IMR-90 (cell line): ENCODE measurements around the gene C16orf74. TPM values are rescaled to one million over a fixed set of nuclear protein-coding genes. Genes with fewer than 3 reads are reported as not detected.

Source experiments
- ATAC-seq: fragments of 200-7000 bp; cut with Tn5 transposase; 2 replicates; pipeline ENCODE4 v1.9.1; 2020; ENCODE audit warnings: low read depth, mild to moderate bottlenecking, moderate library complexity
- BruUV-seq: library from RNA; stranded (reverse); fragments of 400-500 nt; replicated peaks from 2 replicates; lab custom pipeline; 2021; lab: Mats Ljungman, UMichigan
- CTCF ChIA-PET: fragments of 300-600 bp; formaldehyde crosslinking; extraction: SDS; loops from one replicate; lab custom pipeline; 2021; ENCODE audit warnings: antibody characterized with exemption; lab: Yijun Ruan, JAX
- POLR2A ChIA-PET: fragments of 300-600 bp; sonication (Branson Sonifier 250); formaldehyde crosslinking; loops from one replicate; lab custom pipeline; 2022; ENCODE audit warnings: antibody characterized with exemption; ENCODE audit not compliant: unreplicated experiment; lab: Charles Lee
- DNase-seq: peaks from one replicate; pipeline ENCODE4 v3.0.0; 2013
- H2AFZ ChIP-seq: replicated peaks from 2 replicates; pipeline ENCODE3; 2013; ENCODE audit warnings: low read length, mild to moderate bottlenecking; ENCODE audit not compliant: poor library complexity
- H2AK5ac ChIP-seq: 2 replicates; pipeline ENCODE4 v1.6.1; 2013; ENCODE audit warnings: low read depth, low read length, inconsistent platforms
- H2AK9ac ChIP-seq: replicated peaks from 2 replicates; pipeline ENCODE3; 2013; ENCODE audit warnings: mild to moderate bottlenecking, low read depth, low read length, moderate library complexity; ENCODE audit not compliant: poor library complexity
- H2BK120ac ChIP-seq: 2 replicates; pipeline ENCODE4 v1.6.1; 2013; ENCODE audit warnings: low read depth, low read length, inconsistent platforms
- H2BK15ac ChIP-seq: 3 replicates; pipeline ENCODE4 v1.6.1; 2013; ENCODE audit warnings: low read depth, low read length, inconsistent platforms
- H2BK20ac ChIP-seq: 2 replicates; pipeline ENCODE4 v1.6.1; 2013; ENCODE audit warnings: low read depth, mild to moderate bottlenecking, inconsistent platforms, low read length, moderate library complexity
- H2BK5ac ChIP-seq: 2 replicates; pipeline ENCODE4 v1.6.1; 2013; ENCODE audit warnings: mild to moderate bottlenecking, low read depth, low read length, inconsistent platforms; ENCODE audit not compliant: poor library complexity, severe bottlenecking
- H3K14ac ChIP-seq: replicated peaks from 2 replicates; pipeline ENCODE4 v1.6.1; 2013; ENCODE audit warnings: low read depth, low read length, inconsistent platforms
- H3K18ac ChIP-seq: 2 replicates; pipeline ENCODE4 v1.6.1; 2013; ENCODE audit warnings: low read depth, low read length, control low read depth
- H3K23ac ChIP-seq: 2 replicates; pipeline ENCODE4 v1.6.1; 2013; ENCODE audit warnings: low read depth, low read length, inconsistent platforms
- H3K27ac ChIP-seq: 2 replicates; pipeline ENCODE4 v1.5.1; 2013; ENCODE audit warnings: mild to moderate bottlenecking, control low read depth, low read length; ENCODE audit not compliant: insufficient read depth
- H3K27me3 ChIP-seq: 2 replicates; pipeline ENCODE4 v1.6.1; 2013; ENCODE audit warnings: low read length; ENCODE audit not compliant: control insufficient read depth, insufficient read depth
- H3K36me3 ChIP-seq: 2 replicates; pipeline ENCODE4 v1.6.1; 2013; ENCODE audit warnings: low read length, mixed read lengths; ENCODE audit not compliant: control insufficient read depth, insufficient read depth
- H3K4ac ChIP-seq: 2 replicates; pipeline ENCODE4 v1.6.1; 2013; ENCODE audit warnings: low read depth, low read length, inconsistent platforms
- H3K4me1 ChIP-seq: 2 replicates; pipeline ENCODE4 v1.6.1; 2013; ENCODE audit warnings: low read length, mixed read lengths; ENCODE audit not compliant: control insufficient read depth, insufficient read depth
- H3K4me2 ChIP-seq: 2 replicates; pipeline ENCODE4 v1.6.1; 2013; ENCODE audit warnings: low read depth, mild to moderate bottlenecking, control low read depth, low read length, moderate library complexity
- H3K4me3 ChIP-seq: 2 replicates; pipeline ENCODE4 v1.5.1; 2013; ENCODE audit warnings: low read depth, mild to moderate bottlenecking, control low read depth, low read length, moderate library complexity; ENCODE audit not compliant: insufficient read depth
- H3K56ac ChIP-seq: 2 replicates; pipeline ENCODE4 v1.6.1; 2013; ENCODE audit warnings: low read length, inconsistent platforms; ENCODE audit not compliant: insufficient read depth; ENCODE audit errors: extremely low read depth
- H3K79me1 ChIP-seq, 2 experiments: 2 replicates each; pipeline ENCODE4 v1.6.1; 2013; ENCODE audit warnings: low read length in 2 of 2, inconsistent platforms in 1 of 2, low read depth in 1 of 2
- H3K9ac ChIP-seq: 2 replicates; pipeline ENCODE4 v1.6.1; 2013; ENCODE audit warnings: low read depth, low read length, control low read depth
- H3K9me1 ChIP-seq: 2 replicates; pipeline ENCODE4 v1.6.1; 2013; ENCODE audit warnings: low read length, inconsistent platforms; ENCODE audit not compliant: insufficient read depth
- H3K9me3 ChIP-seq: 2 replicates; pipeline ENCODE4 v1.6.1; 2013; ENCODE audit warnings: low read length; ENCODE audit not compliant: control insufficient read depth, insufficient read depth
- H4K20me1 ChIP-seq: 2 replicates; pipeline ENCODE4 v1.6.1; 2013; ENCODE audit warnings: low read length, inconsistent platforms; ENCODE audit not compliant: insufficient read depth
- H4K5ac ChIP-seq: 2 replicates; pipeline ENCODE4 v1.6.1; 2013; ENCODE audit warnings: mild to moderate bottlenecking, low read depth, low read length, control low read depth
- H4K8ac ChIP-seq, 2 experiments: 2 replicates each; pipeline ENCODE4 v1.6.1; 2013; ENCODE audit warnings: low read depth in 2 of 2, low read length in 2 of 2, control low read depth in 1 of 2, inconsistent platforms in 1 of 2
- H4K91ac ChIP-seq: 2 replicates; pipeline ENCODE4 v1.6.1; 2013; ENCODE audit warnings: low read depth, low read length, inconsistent platforms; ENCODE audit not compliant: insufficient read depth
- BHLHE40 ChIP-seq: fragments of 150-350 bp; IDR thresholded peaks from 2 replicates; pipeline ENCODE4 v1.6.1; 2016; ENCODE audit warnings: mild to moderate bottlenecking, low read depth, low read length
- CHD1 ChIP-seq: IDR thresholded peaks from 2 replicates; pipeline ENCODE4 v1.6.1; 2012; ENCODE audit warnings: low read depth, low read length, improper control_type of control experiment
- MAZ ChIP-seq: IDR thresholded peaks from 2 replicates; pipeline ENCODE4 v1.6.1; 2012; ENCODE audit warnings: low read depth, mild to moderate bottlenecking, low read length, improper control_type of control experiment, moderate library complexity, borderline replicate concordance
- MXI1 ChIP-seq: IDR thresholded peaks from 2 replicates; pipeline ENCODE4 v1.6.1; 2012; ENCODE audit warnings: low read depth, mild to moderate bottlenecking, low read length, moderate library complexity, borderline replicate concordance
- NFE2L2 ChIP-seq: fragments of 150-350 bp; IDR thresholded peaks from 2 replicates; pipeline ENCODE4 v1.6.1; 2016; ENCODE audit warnings: low read depth, mild to moderate bottlenecking, low read length
- POLR2A ChIP-seq: IDR thresholded peaks from 2 replicates; pipeline ENCODE4 v1.6.1; 2012; ENCODE audit warnings: mild to moderate bottlenecking, low read depth, low read length
- SMC3 ChIP-seq: fragments of 150-350 bp; IDR thresholded peaks from 2 replicates; pipeline ENCODE4 v1.6.1; 2016; ENCODE audit warnings: low read depth, mild to moderate bottlenecking, antibody characterized with exemption, low read length, moderate library complexity
- WGBS, 2 experiments: methylation state at CpG; one replicate each; pipeline versions ENCODE4 v1.1.5 to v1.1.7; 2013; ENCODE audit warnings: missing lambda C conversion rate in 2 of 2; ENCODE audit not compliant: insufficient read length in 1 of 2; ENCODE audit errors: extremely low coverage in 2 of 2; 5-methylcytosine and 5-hydroxymethylcytosine counted together
- dilution Hi-C: fragments of 300-500 bp; cut with HindIII; formaldehyde crosslinking; loops from one replicate; pipeline ENCODE4 v1.14.3; 2018; ENCODE audit warnings: low sequenced_read_pairs; ENCODE audit not compliant: unreplicated experiment
- in situ Hi-C: fragments of 300-500 bp; cut with MboI; formaldehyde crosslinking; loops from 3 replicates; pipeline ENCODE4 v1.14.3; 2019; ENCODE audit warnings: low sequenced_read_pairs, inconsistent platforms, mixed read lengths
- intact Hi-C: fragments of 100-400 bp; cut with micrococcal nuclease; formaldehyde crosslinking; loops from 2 replicates; pipeline ENCODE4 v1.10.0; 2022
- polyA plus RNA-seq, 3 experiments: library from polyadenylated mRNA; depleted of rRNA; stranded (reverse); fragments of >200 nt; gene quantifications; 2 replicates each; pipeline ENCODE4 v1.2.3, GENCODE V29; 2012; ENCODE audit warnings: low replicate concordance in 1 of 3
- total RNA-seq: library from RNA; depleted of rRNA; stranded (reverse); fragments of >200 nt; gene quantifications from 2 replicates; pipeline ENCODE4 v1.2.3, GENCODE V29; 2012
- TF ChIP-seq, protein P1 (sequence below): fragments of 150-350 bp; IDR thresholded peaks from 2 replicates; pipeline ENCODE4 v1.6.1; 2016; ENCODE audit warnings: low read depth, mild to moderate bottlenecking, low read length, moderate library complexity, borderline replicate concordance
- TF ChIP-seq, protein P2 (sequence below): conservative IDR thresholded peaks from 2 replicates; pipeline ENCODE4 v1.5.1; 2012; ENCODE audit warnings: mild to moderate bottlenecking, low read depth, low read length, improper control_type of control experiment
- TF ChIP-seq, protein P3 (sequence below): fragments of 150-350 bp; IDR thresholded peaks from 2 replicates; pipeline ENCODE4 v1.6.1; 2017; ENCODE audit warnings: mild to moderate bottlenecking, antibody characterized with exemption, low read length, low read depth

C16orf74 gene
- total and polyA plus RNA-seq, 2 of the 4 experiments (the other 2 are of a cell fraction) = 4.5 to 12.2 TPM

GRCh38 chr16:85794696-85795095 lies 43.8 kb upstream of the C16orf74 start:
- H3K4me1 ChIP-seq = no peaks in the 10 kb centered on the region; the same call in 1 of the 2 replicates
- no TSS peak for BruUV-seq
- no peak overlapping the region for H3K4ac ChIP-seq
- H3K36me3 ChIP-seq = peaks cover 37% of the 10 kb centered on the region
- no peak overlapping the region for H3K4me3 ChIP-seq
- H3K9ac ChIP-seq = no peak overlapping the region
- in situ Hi-C loops = no loop called here
- no peaks in the 10 kb centered on the region for H3K27me3 ChIP-seq
- ChIA-PET POLR2A (no interaction called here), CTCF (no interaction called here)
- no peak for TF ChIP-seq NFE2L2
- TF ChIP-seq, protein P1, sequence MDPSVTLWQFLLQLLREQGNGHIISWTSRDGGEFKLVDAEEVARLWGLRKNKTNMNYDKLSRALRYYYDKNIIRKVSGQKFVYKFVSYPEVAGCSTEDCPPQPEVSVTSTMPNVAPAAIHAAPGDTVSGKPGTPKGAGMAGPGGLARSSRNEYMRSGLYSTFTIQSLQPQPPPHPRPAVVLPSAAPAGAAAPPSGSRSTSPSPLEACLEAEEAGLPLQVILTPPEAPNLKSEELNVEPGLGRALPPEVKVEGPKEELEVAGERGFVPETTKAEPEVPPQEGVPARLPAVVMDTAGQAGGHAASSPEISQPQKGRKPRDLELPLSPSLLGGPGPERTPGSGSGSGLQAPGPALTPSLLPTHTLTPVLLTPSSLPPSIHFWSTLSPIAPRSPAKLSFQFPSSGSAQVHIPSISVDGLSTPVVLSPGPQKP = no peak
- TF ChIP-seq, protein P2, sequence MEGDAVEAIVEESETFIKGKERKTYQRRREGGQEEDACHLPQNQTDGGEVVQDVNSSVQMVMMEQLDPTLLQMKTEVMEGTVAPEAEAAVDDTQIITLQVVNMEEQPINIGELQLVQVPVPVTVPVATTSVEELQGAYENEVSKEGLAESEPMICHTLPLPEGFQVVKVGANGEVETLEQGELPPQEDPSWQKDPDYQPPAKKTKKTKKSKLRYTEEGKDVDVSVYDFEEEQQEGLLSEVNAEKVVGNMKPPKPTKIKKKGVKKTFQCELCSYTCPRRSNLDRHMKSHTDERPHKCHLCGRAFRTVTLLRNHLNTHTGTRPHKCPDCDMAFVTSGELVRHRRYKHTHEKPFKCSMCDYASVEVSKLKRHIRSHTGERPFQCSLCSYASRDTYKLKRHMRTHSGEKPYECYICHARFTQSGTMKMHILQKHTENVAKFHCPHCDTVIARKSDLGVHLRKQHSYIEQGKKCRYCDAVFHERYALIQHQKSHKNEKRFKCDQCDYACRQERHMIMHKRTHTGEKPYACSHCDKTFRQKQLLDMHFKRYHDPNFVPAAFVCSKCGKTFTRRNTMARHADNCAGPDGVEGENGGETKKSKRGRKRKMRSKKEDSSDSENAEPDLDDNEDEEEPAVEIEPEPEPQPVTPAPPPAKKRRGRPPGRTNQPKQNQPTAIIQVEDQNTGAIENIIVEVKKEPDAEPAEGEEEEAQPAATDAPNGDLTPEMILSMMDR = no peak
- TF ChIP-seq MXI1 = no peak
- TF ChIP-seq, protein P3, sequence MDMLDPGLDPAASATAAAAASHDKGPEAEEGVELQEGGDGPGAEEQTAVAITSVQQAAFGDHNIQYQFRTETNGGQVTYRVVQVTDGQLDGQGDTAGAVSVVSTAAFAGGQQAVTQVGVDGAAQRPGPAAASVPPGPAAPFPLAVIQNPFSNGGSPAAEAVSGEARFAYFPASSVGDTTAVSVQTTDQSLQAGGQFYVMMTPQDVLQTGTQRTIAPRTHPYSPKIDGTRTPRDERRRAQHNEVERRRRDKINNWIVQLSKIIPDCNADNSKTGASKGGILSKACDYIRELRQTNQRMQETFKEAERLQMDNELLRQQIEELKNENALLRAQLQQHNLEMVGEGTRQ = no peak
- no peak for TF ChIP-seq BHLHE40
- TF ChIP-seq SMC3 = no peak
- TF ChIP-seq CHD1 = no peak
- no peak for TF ChIP-seq MAZ
- TF ChIP-seq POLR2A = no peak
- no peak overlapping the region for H2AK5ac ChIP-seq
- H3K9me3 ChIP-seq = no peaks in the 10 kb centered on the region
- no peak overlapping the region for H2BK120ac ChIP-seq
- no peak for ATAC-seq
- H2BK5ac ChIP-seq = no peak overlapping the region
- WGBS, 2 experiments = no CpG with 5 or more reads among the region's 8 CpGs
- no peak overlapping the region for H2BK20ac ChIP-seq
- no peak overlapping the region for H3K14ac ChIP-seq
- H3K56ac ChIP-seq = no peak overlapping the region
- no peak overlapping the region for H3K23ac ChIP-seq
- no peak overlapping the region for H4K91ac ChIP-seq
- H3K79me1 ChIP-seq = peaks cover 44 to 80% of the 10 kb centered on the region in 2 experiments
- no peak overlapping the region for H4K8ac ChIP-seq
- H3K18ac ChIP-seq = no peak overlapping the region
- H4K20me1 ChIP-seq = peaks cover 83% of the 10 kb centered on the region
- H2AFZ ChIP-seq = no peak overlapping the region
- H3K4me2 ChIP-seq = no peak overlapping the region
- intact Hi-C loops = loop anchor here (5.0 kb wide), 2 partner anchors 42 to 117 kb away; partner anchors contain the start of gene C16orf74
- H4K5ac ChIP-seq = no peak overlapping the region
- peaks cover 13% of the 10 kb centered on the region; the same call in 1 of the 2 replicates for H3K9me1 ChIP-seq
- H2BK15ac ChIP-seq = no peak overlapping the region
- H3K27ac ChIP-seq = no peak overlapping the region
- no peak overlapping the region for H2AK9ac ChIP-seq
- no peak for DNase-seq
- dilution Hi-C loops = no loop called here
